Measurements from ENCODE around the gene SPRED1.

SPRED1 gene

GRCh38 chr15:38215707-38216106 is 36.9 kb upstream of the SPRED1 start:
- H3K9me2 ChIP-seq (replicated peaks; ENCODE audit: low read depth, low read length) = no peaks in the 10 kb centered on the region
- no peak overlapping the region for H3K9ac ChIP-seq (ENCODE audit: low read depth, low read length, poor library complexity, severe bottlenecking)
- no peak overlapping the region for H2AFZ ChIP-seq (ENCODE audit: low read length)
- no peak overlapping the region for H3K4me2 ChIP-seq (ENCODE audit: low read depth, low read length, poor library complexity, severe bottlenecking)
- H4K20me1 ChIP-seq (ENCODE audit: insufficient read depth, low read length, poor library complexity, severe bottlenecking) = no peaks in the 10 kb centered on the region
- no peak for TF ChIP-seq CTCF (conservative IDR thresholded peaks at IDR 0.05; ENCODE audit: low read length)
- no peaks in the 10 kb centered on the region for H3K9me3 ChIP-seq (ENCODE audit: insufficient read depth, low read depth, low read length)
- no peaks in the 10 kb centered on the region for H3K36me3 ChIP-seq (ENCODE audit: insufficient read depth, low read length)
- H3K27me3 ChIP-seq (ENCODE audit: insufficient read depth, low read length, poor library complexity, severe bottlenecking) = peaks cover 67% of the 10 kb centered on the region
- no peaks in the 10 kb centered on the region for H3F3A ChIP-seq (ENCODE audit: low read depth)
- no peaks in the 10 kb centered on the region for H3K79me2 ChIP-seq (ENCODE audit: insufficient read depth, low read length)
- H3K4me1 ChIP-seq (ENCODE audit: insufficient read depth, low read length, poor library complexity, severe bottlenecking) = peaks cover 7% of the 10 kb centered on the region
- no peak overlapping the region for H3K4me3 ChIP-seq (ENCODE audit: low read length, poor library complexity, severe bottlenecking)

GRCh38 chr15:38216763-38217162 is 35.9 kb upstream of the SPRED1 start:
- H4K20me1 ChIP-seq (ENCODE audit: insufficient read depth, low read length, poor library complexity, severe bottlenecking) = no peaks in the 10 kb centered on the region
- no peaks in the 10 kb centered on the region for H3K79me2 ChIP-seq (ENCODE audit: insufficient read depth, low read length)
- H2AFZ ChIP-seq (ENCODE audit: low read length) = no peak overlapping the region
- TF ChIP-seq EZH2phosphoT487 (IDR thresholded peaks at IDR 0.05; ENCODE audit: borderline replicate concordance) = no peak
- TF ChIP-seq CTCF (conservative IDR thresholded peaks at IDR 0.05; ENCODE audit: low read length) = no peak
- H3K4me1 ChIP-seq (ENCODE audit: insufficient read depth, low read length, poor library complexity, severe bottlenecking) = peaks cover 7% of the 10 kb centered on the region
- no peak overlapping the region for H3K9ac ChIP-seq (ENCODE audit: low read depth, low read length, poor library complexity, severe bottlenecking)
- H3K4me3 ChIP-seq (ENCODE audit: low read length, poor library complexity, severe bottlenecking) = no peak overlapping the region
- H3K9me2 ChIP-seq (replicated peaks; ENCODE audit: low read depth, low read length) = no peaks in the 10 kb centered on the region
- peaks cover 70% of the 10 kb centered on the region for H3K27me3 ChIP-seq (ENCODE audit: insufficient read depth, low read length, poor library complexity, severe bottlenecking)
- H3K4me2 ChIP-seq (ENCODE audit: low read depth, low read length, poor library complexity, severe bottlenecking) = no peak overlapping the region
- no peaks in the 10 kb centered on the region for H3K36me3 ChIP-seq (ENCODE audit: insufficient read depth, low read length)
- no peaks in the 10 kb centered on the region for H3K9me3 ChIP-seq (ENCODE audit: insufficient read depth, low read depth, low read length)
- H3F3A ChIP-seq (ENCODE audit: low read depth) = no peaks in the 10 kb centered on the region

GRCh38 chr15:38217191-38217595 is 35.4 kb upstream of the SPRED1 start:
- Histone ChIP-seq H3K79me2 (ENCODE audit: insufficient read depth, low read length) (no peaks in the 10 kb centered on the region), H3K36me3 (ENCODE audit: insufficient read depth, low read length) (no peaks in the 10 kb centered on the region), H3K9me2 (replicated peaks; ENCODE audit: low read depth, low read length) (no peaks in the 10 kb centered on the region), H3K27me3 (ENCODE audit: insufficient read depth, low read length, poor library complexity, severe bottlenecking) (peaks cover 70% of the 10 kb centered on the region), H3K4me3 (ENCODE audit: low read length, poor library complexity, severe bottlenecking) (no peak overlapping the region), H3K4me2 (ENCODE audit: low read depth, low read length, poor library complexity, severe bottlenecking) (peak overlapping the region; percentile 23), H4K20me1 (ENCODE audit: insufficient read depth, low read length, poor library complexity, severe bottlenecking) (no peaks in the 10 kb centered on the region), H3K9me3 (ENCODE audit: insufficient read depth, low read depth, low read length) (no peaks in the 10 kb centered on the region), H3K9ac (ENCODE audit: low read depth, low read length, poor library complexity, severe bottlenecking) (no peak overlapping the region), H3K4me1 (ENCODE audit: insufficient read depth, low read length, poor library complexity, severe bottlenecking) (peaks cover 7% of the 10 kb centered on the region), H3F3A (ENCODE audit: low read depth) (no peaks in the 10 kb centered on the region), H2AFZ (ENCODE audit: low read length) (no peak overlapping the region)
- TF ChIP-seq EZH2phosphoT487 (IDR thresholded peaks at IDR 0.05; ENCODE audit: borderline replicate concordance) = no peak
- TF ChIP-seq CTCF (conservative IDR thresholded peaks at IDR 0.05; ENCODE audit: low read length) = no peak
